IMR-90 (cell line): ENCODE data around the gene CD248. TPM values are rescaled to one million over a fixed set of nuclear protein-coding genes. Genes with fewer than 3 reads are reported as not detected.

Experiments
- ATAC-seq: fragments of 200-7000 bp; cut with Tn5 transposase; 2 replicates; pipeline ENCODE4 v1.9.1; 2020; ENCODE audit warnings: low read depth, mild to moderate bottlenecking, moderate library complexity
- BruUV-seq: library from RNA; stranded (reverse); fragments of 400-500 nt; replicated peaks from 2 replicates; lab custom pipeline; 2021; lab: Mats Ljungman, UMichigan
- CTCF ChIA-PET: fragments of 300-600 bp; formaldehyde crosslinking; extraction: SDS; loops from one replicate; lab custom pipeline; 2021; ENCODE audit warnings: antibody characterized with exemption; lab: Yijun Ruan, JAX
- POLR2A ChIA-PET: fragments of 300-600 bp; sonication (Branson Sonifier 250); formaldehyde crosslinking; loops from one replicate; lab custom pipeline; 2022; ENCODE audit warnings: antibody characterized with exemption; ENCODE audit not compliant: unreplicated experiment; lab: Charles Lee
- DNase-seq: peaks from one replicate; pipeline ENCODE4 v3.0.0; 2013
- H2AFZ ChIP-seq: replicated peaks from 2 replicates; pipeline ENCODE3; 2013; ENCODE audit warnings: low read length, mild to moderate bottlenecking; ENCODE audit not compliant: poor library complexity
- H2AK5ac ChIP-seq: 2 replicates; pipeline ENCODE4 v1.6.1; 2013; ENCODE audit warnings: low read depth, low read length, inconsistent platforms
- H2AK9ac ChIP-seq: replicated peaks from 2 replicates; pipeline ENCODE3; 2013; ENCODE audit warnings: mild to moderate bottlenecking, low read depth, low read length, moderate library complexity; ENCODE audit not compliant: poor library complexity
- H2BK120ac ChIP-seq: 2 replicates; pipeline ENCODE4 v1.6.1; 2013; ENCODE audit warnings: low read depth, low read length, inconsistent platforms
- H2BK15ac ChIP-seq: 3 replicates; pipeline ENCODE4 v1.6.1; 2013; ENCODE audit warnings: low read depth, low read length, inconsistent platforms
- H2BK20ac ChIP-seq: 2 replicates; pipeline ENCODE4 v1.6.1; 2013; ENCODE audit warnings: low read depth, mild to moderate bottlenecking, inconsistent platforms, low read length, moderate library complexity
- H2BK5ac ChIP-seq: 2 replicates; pipeline ENCODE4 v1.6.1; 2013; ENCODE audit warnings: mild to moderate bottlenecking, low read depth, low read length, inconsistent platforms; ENCODE audit not compliant: poor library complexity, severe bottlenecking
- H3K14ac ChIP-seq: replicated peaks from 2 replicates; pipeline ENCODE4 v1.6.1; 2013; ENCODE audit warnings: low read depth, low read length, inconsistent platforms
- H3K18ac ChIP-seq: 2 replicates; pipeline ENCODE4 v1.6.1; 2013; ENCODE audit warnings: low read depth, low read length, control low read depth
- H3K23ac ChIP-seq: 2 replicates; pipeline ENCODE4 v1.6.1; 2013; ENCODE audit warnings: low read depth, low read length, inconsistent platforms
- H3K27ac ChIP-seq: 2 replicates; pipeline ENCODE4 v1.5.1; 2013; ENCODE audit warnings: mild to moderate bottlenecking, control low read depth, low read length; ENCODE audit not compliant: insufficient read depth
- H3K27me3 ChIP-seq: 2 replicates; pipeline ENCODE4 v1.6.1; 2013; ENCODE audit warnings: low read length; ENCODE audit not compliant: control insufficient read depth, insufficient read depth
- H3K36me3 ChIP-seq: 2 replicates; pipeline ENCODE4 v1.6.1; 2013; ENCODE audit warnings: low read length, mixed read lengths; ENCODE audit not compliant: control insufficient read depth, insufficient read depth
- H3K4ac ChIP-seq: 2 replicates; pipeline ENCODE4 v1.6.1; 2013; ENCODE audit warnings: low read depth, low read length, inconsistent platforms
- H3K4me1 ChIP-seq: 2 replicates; pipeline ENCODE4 v1.6.1; 2013; ENCODE audit warnings: low read length, mixed read lengths; ENCODE audit not compliant: control insufficient read depth, insufficient read depth
- H3K4me2 ChIP-seq: 2 replicates; pipeline ENCODE4 v1.6.1; 2013; ENCODE audit warnings: low read depth, mild to moderate bottlenecking, control low read depth, low read length, moderate library complexity
- H3K4me3 ChIP-seq: 2 replicates; pipeline ENCODE4 v1.5.1; 2013; ENCODE audit warnings: low read depth, mild to moderate bottlenecking, control low read depth, low read length, moderate library complexity; ENCODE audit not compliant: insufficient read depth
- H3K56ac ChIP-seq: 2 replicates; pipeline ENCODE4 v1.6.1; 2013; ENCODE audit warnings: low read length, inconsistent platforms; ENCODE audit not compliant: insufficient read depth; ENCODE audit errors: extremely low read depth
- H3K79me1 ChIP-seq, 2 experiments: 2 replicates each; pipeline ENCODE4 v1.6.1; 2013; ENCODE audit warnings: low read length in 2 of 2, inconsistent platforms in 1 of 2, low read depth in 1 of 2
- H3K9ac ChIP-seq: 2 replicates; pipeline ENCODE4 v1.6.1; 2013; ENCODE audit warnings: low read depth, low read length, control low read depth
- H3K9me1 ChIP-seq: 2 replicates; pipeline ENCODE4 v1.6.1; 2013; ENCODE audit warnings: low read length, inconsistent platforms; ENCODE audit not compliant: insufficient read depth
- H3K9me3 ChIP-seq: 2 replicates; pipeline ENCODE4 v1.6.1; 2013; ENCODE audit warnings: low read length; ENCODE audit not compliant: control insufficient read depth, insufficient read depth
- H4K20me1 ChIP-seq: 2 replicates; pipeline ENCODE4 v1.6.1; 2013; ENCODE audit warnings: low read length, inconsistent platforms; ENCODE audit not compliant: insufficient read depth
- H4K5ac ChIP-seq: 2 replicates; pipeline ENCODE4 v1.6.1; 2013; ENCODE audit warnings: mild to moderate bottlenecking, low read depth, low read length, control low read depth
- H4K8ac ChIP-seq, 2 experiments: 2 replicates each; pipeline ENCODE4 v1.6.1; 2013; ENCODE audit warnings: low read depth in 2 of 2, low read length in 2 of 2, control low read depth in 1 of 2, inconsistent platforms in 1 of 2
- H4K91ac ChIP-seq: 2 replicates; pipeline ENCODE4 v1.6.1; 2013; ENCODE audit warnings: low read depth, low read length, inconsistent platforms; ENCODE audit not compliant: insufficient read depth
- MAFK ChIP-seq: IDR thresholded peaks from 2 replicates; pipeline ENCODE4 v1.6.1; 2012; ENCODE audit warnings: low read depth, low read length, improper control_type of control experiment
- POLR2A ChIP-seq: IDR thresholded peaks from 2 replicates; pipeline ENCODE4 v1.6.1; 2012; ENCODE audit warnings: mild to moderate bottlenecking, low read depth, low read length
- RAD21 ChIP-seq: IDR thresholded peaks from 2 replicates; pipeline ENCODE4 v1.6.1; 2012; ENCODE audit warnings: low read length, improper control_type of control experiment
- USF2 ChIP-seq: fragments of 150-350 bp; IDR thresholded peaks from 2 replicates; pipeline ENCODE4 v1.6.1; 2017; ENCODE audit warnings: mild to moderate bottlenecking, antibody characterized with exemption, low read length, low read depth
- WGBS, 2 experiments: methylation state at CpG; one replicate each; pipeline versions ENCODE4 v1.1.5 to v1.1.7; 2013; ENCODE audit warnings: missing lambda C conversion rate in 2 of 2; ENCODE audit not compliant: insufficient read length in 1 of 2; ENCODE audit errors: extremely low coverage in 2 of 2; 5-methylcytosine and 5-hydroxymethylcytosine counted together
- dilution Hi-C: fragments of 300-500 bp; cut with HindIII; formaldehyde crosslinking; loops from one replicate; pipeline ENCODE4 v1.14.3; 2018; ENCODE audit warnings: low sequenced_read_pairs; ENCODE audit not compliant: unreplicated experiment
- in situ Hi-C: fragments of 300-500 bp; cut with MboI; formaldehyde crosslinking; loops from 3 replicates; pipeline ENCODE4 v1.14.3; 2019; ENCODE audit warnings: low sequenced_read_pairs, inconsistent platforms, mixed read lengths
- intact Hi-C: fragments of 100-400 bp; cut with micrococcal nuclease; formaldehyde crosslinking; loops from 2 replicates; pipeline ENCODE4 v1.10.0; 2022
- polyA plus RNA-seq, 3 experiments: library from polyadenylated mRNA; depleted of rRNA; stranded (reverse); fragments of >200 nt; gene quantifications; 2 replicates each; pipeline ENCODE4 v1.2.3, GENCODE V29; 2012; ENCODE audit warnings: low replicate concordance in 1 of 3
- total RNA-seq: library from RNA; depleted of rRNA; stranded (reverse); fragments of >200 nt; gene quantifications from 2 replicates; pipeline ENCODE4 v1.2.3, GENCODE V29; 2012

CD248 gene
- total and polyA plus RNA-seq, 2 of the 4 experiments (the other 2 are of a cell fraction): 19.5 to 223 TPM

DNA sequence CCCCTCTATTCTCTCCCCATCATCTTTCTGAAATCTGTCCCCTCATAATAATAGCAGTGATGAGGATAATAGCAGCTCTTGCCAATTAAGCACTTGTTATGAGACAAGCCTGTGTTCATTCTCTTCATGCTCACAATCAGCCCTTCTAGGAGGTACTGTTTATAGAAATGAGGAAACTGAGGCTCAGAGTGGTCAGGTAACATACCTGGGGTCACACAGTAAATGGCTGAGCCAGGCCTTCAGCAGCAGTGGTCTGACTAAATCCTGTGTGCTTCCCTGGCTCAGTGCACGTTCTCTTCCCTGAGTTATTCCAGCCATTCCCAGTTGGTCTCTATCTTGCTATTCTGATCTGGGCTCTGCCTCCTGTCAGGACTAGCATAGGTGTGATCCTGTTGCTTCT lies 42.6 kb downstream of the CD248 start:
- H3K56ac ChIP-seq: no peak overlapping the region

More for the DNA sequence above, 42.6 kb downstream of the CD248 start:
- no peak overlapping the region for H2BK15ac ChIP-seq
- H3K27ac ChIP-seq: no peak overlapping the region
- WGBS, 2 experiments: 70% methylated on average over 1 of the region's 1 CpG; no CpG with 5 or more reads in 1 of the 2 experiments
- DNase-seq (no peak), ATAC-seq (no peak)
- intact Hi-C loops (no loop called here), in situ Hi-C loops (no loop called here), dilution Hi-C loops (no loop called here)
- no peaks in the 10 kb centered on the region for H3K9me3 ChIP-seq
- H3K14ac ChIP-seq: no peak overlapping the region
- H2BK120ac ChIP-seq: no peak overlapping the region
- H2AK9ac ChIP-seq: no peak overlapping the region
- CTCF ChIA-PET: no interaction called here
- BruUV-seq: no TSS peak
- peaks cover 37% of the 10 kb centered on the region; the same call in 1 of the 2 replicates for H4K20me1 ChIP-seq
- no peak overlapping the region for H4K91ac ChIP-seq
- POLR2A ChIA-PET: no interaction called here
- H3K4me1 ChIP-seq: peaks cover 3% of the 10 kb centered on the region; the same call in 1 of the 2 replicates
- no peak overlapping the region for H4K5ac ChIP-seq
- H3K18ac ChIP-seq: no peak overlapping the region
- peaks cover 2% of the 10 kb centered on the region; the same call in 1 of the 2 replicates for H3K9me1 ChIP-seq
- H2BK20ac ChIP-seq: no peak overlapping the region
- H3K4ac ChIP-seq: no peak overlapping the region
- no peaks in the 10 kb centered on the region; the same call in 1 of the 2 replicates for H3K27me3 ChIP-seq
- H3K79me1 ChIP-seq: peaks cover 10 to 38% of the 10 kb centered on the region in 2 experiments
- peaks cover 50% of the 10 kb centered on the region for H3K36me3 ChIP-seq
- H3K23ac ChIP-seq: no peak overlapping the region
- no peak for TF ChIP-seq RAD21
- no peak for TF ChIP-seq POLR2A
- no peak for TF ChIP-seq MAFK
- TF ChIP-seq USF2: no peak
- H4K8ac ChIP-seq: no peak overlapping the region
- H2AK5ac ChIP-seq: no peak overlapping the region
- no peak overlapping the region for H2BK5ac ChIP-seq
- H3K4me2 ChIP-seq: no peak overlapping the region
- no peak overlapping the region for H2AFZ ChIP-seq
- H3K4me3 ChIP-seq: no peak overlapping the region
- H3K9ac ChIP-seq: no peak overlapping the region
